GM21526 (cell line): Measurements from ENCODE around the gene CYFIP1.
A peak's percentile ranks its signal among the peaks of the same experiment; 100 is the strongest.

Experiments used
- ATAC-seq: cut with Tn5 transposase; IDR thresholded peaks from one replicate; pipeline ENCODE4 v1.9.1; 2021; ENCODE audit warnings: moderate library complexity; ENCODE audit not compliant: unreplicated experiment, low FRiP score

The CYFIP1 gene

GRCh38 chr15:22838292-22839042 lies 141.7 kb downstream of the CYFIP1 start, which contains the start of gene NIPA2:
TSS of gene NIPA2 (plus strand) at chr15:22838666. CDS start at chr15:22851732, 13,066 bp downstream.
- peak; percentile 84 for ATAC-seq

- ATAC-seq = no peak
Observed at GRCh38 chr15:22831473-22831872, 148.7 kb downstream of the CYFIP1 start.

GRCh38 chr15:22827125-22827524 lies 153.0 kb downstream of the CYFIP1 start:
- no peak for ATAC-seq

- ATAC-seq = no peak
Observed at GRCh38 chr15:22823495-22824128, 156.6 kb downstream of the CYFIP1 start.

GRCh38 chr15:22819651-22820050 lies 160.5 kb downstream of the CYFIP1 start:
- ATAC-seq = no peak
